ENCODE data around the gene LIN28A.

LIN28A gene

DNA sequence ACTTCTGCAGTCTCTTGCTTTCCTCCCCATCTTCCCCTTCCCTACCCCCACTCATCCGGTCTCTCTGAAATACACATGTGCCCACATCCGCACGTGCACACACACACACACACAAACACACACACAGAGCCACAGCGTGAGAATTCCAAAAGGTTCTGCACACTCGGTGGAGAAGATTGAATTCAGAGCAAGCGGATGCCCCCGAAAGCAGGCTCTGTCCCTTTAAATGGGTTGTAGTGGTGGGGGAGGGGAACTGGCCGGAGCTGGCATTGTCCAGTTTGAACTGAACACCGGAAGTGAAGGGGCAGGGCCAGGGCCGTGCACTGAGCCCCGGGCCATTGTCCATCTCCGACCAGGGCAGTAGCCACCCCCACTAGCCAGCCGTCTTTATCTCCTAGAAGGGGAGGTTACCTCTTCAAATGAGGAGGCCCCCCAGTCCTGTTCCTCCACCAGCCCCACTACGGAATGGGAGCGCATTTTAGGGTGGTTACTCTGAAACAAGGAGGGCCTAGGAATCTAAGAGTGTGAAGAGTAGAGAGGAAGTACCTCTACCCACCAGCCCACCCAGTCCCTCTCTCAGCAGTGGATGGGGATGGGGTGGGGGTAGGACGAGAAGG is 1.3 kb upstream of the LIN28A start:
- no peak for DNase-seq
- Histone ChIP-seq H3K9me2 (replicated peaks; ENCODE audit: insufficient read depth, low read length) (no peaks in the 10 kb centered on the region), H3K27ac (ENCODE audit: low read length) (no peak overlapping the region), H3K4me3 (ENCODE audit: low read length) (no peak overlapping the region), H3K27me3 (replicated peaks; ENCODE audit: insufficient read depth, low read length) (peaks cover 83% of the 10 kb centered on the region), H3K4me1 (ENCODE audit: low read length) (no peaks in the 10 kb centered on the region), H3K79me2 (ENCODE audit: low read length) (no peaks in the 10 kb centered on the region), H4K20me1 (ENCODE audit: insufficient read depth, low read length) (no peaks in the 10 kb centered on the region), H3K36me3 (replicated peaks; ENCODE audit: insufficient read depth, low read length) (no peaks in the 10 kb centered on the region), H3K4me2 (ENCODE audit: low read depth, low read length) (no peak overlapping the region), H3K9ac (ENCODE audit: low read length) (no peak overlapping the region), H3K9me3 (replicated peaks; ENCODE audit: insufficient read depth, low read length) (no peaks in the 10 kb centered on the region), H2AFZ (ENCODE audit: low read length) (no peak overlapping the region), H3F3A (ENCODE audit: insufficient read depth, low read length) (no peaks in the 10 kb centered on the region)
- TF ChIP-seq EZH2 (optimal IDR thresholded peaks at IDR 0.05; ENCODE audit: low read depth, low read length) (no peak), EZH2phosphoT487 (IDR thresholded peaks at IDR 0.05; ENCODE audit: low read length) (no peak), CTCF (IDR thresholded peaks at IDR 0.05; ENCODE audit: low read length) (no peak)

- H2AFZ ChIP-seq (ENCODE audit: low read length), result no peak overlapping the region
- no peak overlapping the region for H3K27ac ChIP-seq (ENCODE audit: low read length)
- no peak overlapping the region for H3K4me3 ChIP-seq (ENCODE audit: low read length)
- no peaks in the 10 kb centered on the region for H3F3A ChIP-seq (ENCODE audit: insufficient read depth, low read length)
- no peak overlapping the region for H3K4me2 ChIP-seq (ENCODE audit: low read depth, low read length)
- no peaks in the 10 kb centered on the region for H3K36me3 ChIP-seq (replicated peaks; ENCODE audit: insufficient read depth, low read length)
- no peaks in the 10 kb centered on the region for H4K20me1 ChIP-seq (ENCODE audit: insufficient read depth, low read length)
- H3K9ac ChIP-seq (ENCODE audit: low read length), result no peak overlapping the region
- H3K9me3 ChIP-seq (replicated peaks; ENCODE audit: insufficient read depth, low read length), result no peaks in the 10 kb centered on the region
- H3K9me2 ChIP-seq (replicated peaks; ENCODE audit: insufficient read depth, low read length), result no peaks in the 10 kb centered on the region
- no peaks in the 10 kb centered on the region for H3K4me1 ChIP-seq (ENCODE audit: low read length)
- TF ChIP-seq CTCF (IDR thresholded peaks at IDR 0.05; ENCODE audit: low read length) (no peak), EZH2 (optimal IDR thresholded peaks at IDR 0.05; ENCODE audit: low read depth, low read length) (no peak), EZH2phosphoT487 (IDR thresholded peaks at IDR 0.05; ENCODE audit: low read length) (no peak)
- peaks cover 79% of the 10 kb centered on the region for H3K27me3 ChIP-seq (replicated peaks; ENCODE audit: insufficient read depth, low read length)
- DNase-seq, result no peak
- no peaks in the 10 kb centered on the region for H3K79me2 ChIP-seq (ENCODE audit: low read length)
Observed at GRCh38 chr1:26411624-26412074, 1.0 kb downstream of the LIN28A start.

- no peak overlapping the region for H3K4me3 ChIP-seq (ENCODE audit: low read length)
- no peak overlapping the region for H3K9ac ChIP-seq (ENCODE audit: low read length)
- H3K9me2 ChIP-seq (replicated peaks; ENCODE audit: insufficient read depth, low read length), result no peaks in the 10 kb centered on the region
- DNase-seq, result no peak
- H3K27me3 ChIP-seq (replicated peaks; ENCODE audit: insufficient read depth, low read length), result peaks cover 78% of the 10 kb centered on the region
- TF ChIP-seq EZH2phosphoT487 (IDR thresholded peaks at IDR 0.05; ENCODE audit: low read length) (no peak), EZH2 (optimal IDR thresholded peaks at IDR 0.05; ENCODE audit: low read depth, low read length) (no peak), CTCF (IDR thresholded peaks at IDR 0.05; ENCODE audit: low read length) (no peak)
- no peaks in the 10 kb centered on the region for H3K36me3 ChIP-seq (replicated peaks; ENCODE audit: insufficient read depth, low read length)
- no peaks in the 10 kb centered on the region for H3F3A ChIP-seq (ENCODE audit: insufficient read depth, low read length)
- H3K4me1 ChIP-seq (ENCODE audit: low read length), result no peaks in the 10 kb centered on the region
- no peak overlapping the region for H3K4me2 ChIP-seq (ENCODE audit: low read depth, low read length)
- H3K9me3 ChIP-seq (replicated peaks; ENCODE audit: insufficient read depth, low read length), result no peaks in the 10 kb centered on the region
- H2AFZ ChIP-seq (ENCODE audit: low read length), result no peak overlapping the region
- H4K20me1 ChIP-seq (ENCODE audit: insufficient read depth, low read length), result no peaks in the 10 kb centered on the region
- H3K79me2 ChIP-seq (ENCODE audit: low read length), result no peaks in the 10 kb centered on the region
- H3K27ac ChIP-seq (ENCODE audit: low read length), result no peak overlapping the region
Observed at GRCh38 chr1:26412180-26412840, 1.7 kb downstream of the LIN28A start.

Measured in MM.1S (cell line).